Activated B cell treated with CpG ODN at 0.5 μM for 24 hours (primary cell): ENCODE measurements around the gene LGALS1. TPM values are rescaled to one million over a fixed set of nuclear protein-coding genes. Genes with fewer than 3 reads are reported as not detected.

ENCODE experiments used
- ATAC-seq: fragments of 200-7000 bp; cut with Tn5 transposase; one replicate; pipeline ENCODE4 v1.10.0; 2021; ENCODE audit warnings: low read depth, mild to moderate bottlenecking, moderate library complexity
- CTCF ChIA-PET: fragments of 350-600 bp; sonication (Branson Sonifier 250); formaldehyde crosslinking; loops from one replicate; lab custom pipeline; 2021; ENCODE audit warnings: antibody characterized with exemption; lab: Charles Lee
- POLR2A ChIA-PET: fragments of 350-600 bp; sonication (Branson Sonifier 250); formaldehyde crosslinking; loops from one replicate; lab custom pipeline; 2021; ENCODE audit warnings: antibody characterized with exemption; lab: Charles Lee
- DNase-seq: peaks from one replicate; pipeline ENCODE4 v3.0.0; 2022
- H3K27ac Mint-ChIP-seq: one replicate; pipeline ENCODE4 v1.8.0; 2020; ENCODE audit warnings: mixed read lengths
- H3K27me3 Mint-ChIP-seq: one replicate; pipeline ENCODE4 v1.8.0; 2021; ENCODE audit warnings: mixed read lengths
- H3K36me3 Mint-ChIP-seq: one replicate; pipeline ENCODE4 v1.8.0; 2021; ENCODE audit warnings: low read depth, mixed read lengths
- H3K4me1 Mint-ChIP-seq: one replicate; pipeline ENCODE4 v1.8.0; 2021; ENCODE audit warnings: mixed read lengths
- H3K4me3 Mint-ChIP-seq: one replicate; pipeline ENCODE4 v1.8.0; 2020; ENCODE audit warnings: mild to moderate bottlenecking, mixed read lengths
- H3K9me3 Mint-ChIP-seq: one replicate; pipeline ENCODE4 v1.8.0; 2020; ENCODE audit warnings: mixed read lengths
- intact Hi-C: fragments of 100-400 bp; cut with micrococcal nuclease; formaldehyde crosslinking; loops from one replicate; pipeline ENCODE4 v1.15.1; 2024
- total RNA-seq: library from RNA; stranded (reverse); gene quantifications from 2 replicates; pipeline ENCODE4 v1.2.3, GENCODE V29; 2022
- TF ChIP-seq, protein P1 (sequence below): fragments of 200-600 bp; IDR thresholded peaks from one replicate; pipeline ENCODE4 v1.8.0; 2022; ENCODE audit warnings: antibody characterized with exemption, mild to moderate bottlenecking

LGALS1 gene
- total RNA-seq, 1 donor from 2014 or later: 230 TPM

DNA sequence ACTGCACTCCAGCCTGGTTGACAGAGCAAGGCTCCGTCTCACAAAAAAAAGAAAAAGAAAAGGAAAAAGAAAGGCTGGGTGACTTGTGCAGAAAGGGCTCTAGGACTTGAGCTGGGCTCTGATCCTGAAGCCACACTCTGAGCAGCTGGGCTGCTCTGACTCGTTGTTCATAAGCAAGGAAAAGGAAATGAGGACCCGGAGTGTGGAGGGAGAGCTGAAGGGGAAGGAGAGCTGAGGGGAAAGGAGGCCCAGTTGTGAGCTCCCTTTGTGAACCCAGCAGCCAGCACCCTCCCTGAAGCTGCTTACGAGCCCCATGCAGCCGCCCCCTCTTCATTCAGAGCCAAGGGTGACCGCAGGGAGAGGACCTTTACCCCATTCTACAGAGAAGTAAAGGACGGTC is 48.3 kb upstream of the LGALS1 start:
- peak overlapping the region; percentile 86 for H3K27ac Mint-ChIP-seq
- H3K4me1 Mint-ChIP-seq: peaks cover 66% of the 10 kb centered on the region
- peaks cover 46% of the 10 kb centered on the region for H3K36me3 Mint-ChIP-seq
- DNase-seq: no peak
- intact Hi-C loops: loop anchor here (1.0 kb wide), 1 partner anchor 11 kb away; no protein-coding TSS in a partner anchor
- ChIA-PET CTCF (interaction anchor here (0.8 to 6.9 kb wide), 7 partner anchors 9 to 65 kb away, joined by 3 to 90 read pairs (median 5); partner anchors contain the start of genes GGA1, PDXP and SH3BP1), POLR2A (interaction anchor here (0.6 to 7.5 kb wide), 10 partner anchors 9 to 71 kb away, joined by 3 to 78 read pairs (median 18); partner anchors contain the start of genes GGA1, LGALS1, NOL12 and PDXP)
- TF ChIP-seq, protein P1, sequence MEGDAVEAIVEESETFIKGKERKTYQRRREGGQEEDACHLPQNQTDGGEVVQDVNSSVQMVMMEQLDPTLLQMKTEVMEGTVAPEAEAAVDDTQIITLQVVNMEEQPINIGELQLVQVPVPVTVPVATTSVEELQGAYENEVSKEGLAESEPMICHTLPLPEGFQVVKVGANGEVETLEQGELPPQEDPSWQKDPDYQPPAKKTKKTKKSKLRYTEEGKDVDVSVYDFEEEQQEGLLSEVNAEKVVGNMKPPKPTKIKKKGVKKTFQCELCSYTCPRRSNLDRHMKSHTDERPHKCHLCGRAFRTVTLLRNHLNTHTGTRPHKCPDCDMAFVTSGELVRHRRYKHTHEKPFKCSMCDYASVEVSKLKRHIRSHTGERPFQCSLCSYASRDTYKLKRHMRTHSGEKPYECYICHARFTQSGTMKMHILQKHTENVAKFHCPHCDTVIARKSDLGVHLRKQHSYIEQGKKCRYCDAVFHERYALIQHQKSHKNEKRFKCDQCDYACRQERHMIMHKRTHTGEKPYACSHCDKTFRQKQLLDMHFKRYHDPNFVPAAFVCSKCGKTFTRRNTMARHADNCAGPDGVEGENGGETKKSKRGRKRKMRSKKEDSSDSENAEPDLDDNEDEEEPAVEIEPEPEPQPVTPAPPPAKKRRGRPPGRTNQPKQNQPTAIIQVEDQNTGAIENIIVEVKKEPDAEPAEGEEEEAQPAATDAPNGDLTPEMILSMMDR: no peak
- ATAC-seq: peak; percentile 2
- H3K9me3 Mint-ChIP-seq: no peaks in the 10 kb centered on the region
- no peaks in the 10 kb centered on the region for H3K27me3 Mint-ChIP-seq
- peak overlapping the region; percentile 11 for H3K4me3 Mint-ChIP-seq

DNA sequence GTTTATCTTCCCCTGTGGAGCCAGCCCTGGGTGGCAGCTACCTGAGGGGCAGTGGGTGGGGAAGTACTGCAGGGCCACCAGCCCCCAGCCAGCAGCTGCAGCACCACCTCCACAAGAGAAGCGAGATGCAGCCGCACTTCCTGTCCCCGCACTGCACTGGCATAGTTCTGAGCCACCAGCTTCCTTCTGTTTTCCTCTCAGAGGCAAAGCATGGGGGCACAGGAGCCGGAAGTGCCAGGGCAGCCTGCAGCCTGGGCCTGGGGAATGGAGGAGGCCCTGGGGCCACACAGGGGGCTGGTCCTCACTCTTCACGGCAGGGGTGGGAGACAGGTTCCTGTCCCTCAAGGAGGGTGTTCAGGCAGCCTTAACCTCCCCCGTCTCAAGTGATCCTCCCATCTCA is 47.9 kb upstream of the LGALS1 start:
- Mint-ChIP-seq H3K27ac (peak overlapping the region; percentile 86), H3K4me3 (peak overlapping the region; percentile 11), H3K4me1 (peaks cover 70% of the 10 kb centered on the region), H3K36me3 (peaks cover 45% of the 10 kb centered on the region), H3K9me3 (no peaks in the 10 kb centered on the region), H3K27me3 (no peaks in the 10 kb centered on the region)
- ATAC-seq: peak; percentile 56
- intact Hi-C loops: loop anchor here (1.0 kb wide), 1 partner anchor 11 kb away; no protein-coding TSS in a partner anchor
- DNase-seq: no peak
- TF ChIP-seq, protein P1: no peak
- CTCF ChIA-PET: interaction anchor here (0.8 to 6.9 kb wide), 7 partner anchors 10 to 66 kb away, joined by 3 to 90 read pairs (median 5); partner anchors contain the start of genes GGA1, PDXP and SH3BP1
- POLR2A ChIA-PET: interaction anchor here (0.6 to 7.5 kb wide), 10 partner anchors 9 to 58 kb away, joined by 3 to 78 read pairs (median 18); partner anchors contain the start of genes GGA1, LGALS1, NOL12 and PDXP

DNA sequence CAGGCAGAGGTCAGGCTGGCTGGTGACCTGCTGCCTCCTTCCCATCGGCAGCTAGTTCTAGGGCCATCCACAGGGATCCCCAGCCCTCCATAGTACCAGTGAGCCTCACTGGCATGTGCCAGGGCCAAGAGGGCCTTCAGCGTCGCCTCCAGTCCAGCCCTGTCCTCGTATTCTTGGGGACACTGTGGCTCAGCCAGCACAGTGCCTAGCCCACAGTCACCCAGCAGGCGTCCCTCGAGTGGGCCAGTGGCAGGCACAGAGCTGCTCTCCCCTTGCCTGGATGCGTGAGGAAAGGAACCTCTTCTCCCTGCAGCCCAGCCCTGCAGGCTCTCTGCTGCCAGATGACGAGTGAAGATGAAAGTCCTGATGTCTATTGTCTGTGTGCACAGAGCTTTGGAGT is 46.6 kb upstream of the LGALS1 start:
- CTCF ChIA-PET: interaction anchor here (1.1 to 6.9 kb wide), 3 partner anchors 14 to 304 kb away, joined by 3 to 90 read pairs (median 49); partner anchors contain the start of gene SH3BP1
- TF ChIP-seq, protein P1: no peak
- ATAC-seq (no peak), DNase-seq (no peak)
- H3K27ac Mint-ChIP-seq: peak overlapping the region; percentile 86
- POLR2A ChIA-PET: interaction anchor here (1.7 to 7.5 kb wide), 4 partner anchors 12 to 52 kb away, joined by 6 to 78 read pairs (median 48); partner anchors contain the start of genes GGA1, LGALS1 and SH3BP1
- H3K9me3 Mint-ChIP-seq: no peaks in the 10 kb centered on the region
- H3K4me3 Mint-ChIP-seq: no peak overlapping the region
- peaks cover 70% of the 10 kb centered on the region for H3K4me1 Mint-ChIP-seq
- H3K36me3 Mint-ChIP-seq: peaks cover 42% of the 10 kb centered on the region
- H3K27me3 Mint-ChIP-seq: no peaks in the 10 kb centered on the region
- intact Hi-C loops: no loop called here

DNA sequence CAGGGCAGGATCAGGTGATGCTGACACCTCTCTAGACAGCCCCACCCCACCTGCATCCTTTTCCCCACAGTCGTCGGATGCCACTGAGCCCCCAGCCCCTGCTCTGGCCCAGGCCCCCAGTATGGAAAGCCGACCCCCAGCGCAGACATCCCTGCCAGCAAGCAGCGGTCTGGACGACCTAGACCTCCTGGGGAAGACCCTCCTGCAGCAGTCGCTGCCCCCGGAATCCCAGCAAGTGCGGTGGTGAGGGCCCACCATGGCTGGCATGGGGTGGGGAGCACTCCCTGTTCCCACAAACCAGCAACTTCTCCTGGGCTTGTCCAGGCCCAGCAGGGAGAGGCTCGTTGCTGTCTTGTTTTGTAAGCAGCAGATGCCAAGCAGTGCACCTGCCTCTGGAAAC is 45.5 kb upstream of the LGALS1 start:
- H3K9me3 Mint-ChIP-seq: no peaks in the 10 kb centered on the region
- peaks cover 40% of the 10 kb centered on the region for H3K36me3 Mint-ChIP-seq
- CTCF ChIA-PET: interaction anchor here (5.2 to 6.9 kb wide), 3 partner anchors 13 to 52 kb away, joined by 30 to 90 read pairs (median 49); partner anchors contain the start of gene SH3BP1
- peaks cover 72% of the 10 kb centered on the region for H3K4me1 Mint-ChIP-seq
- POLR2A ChIA-PET: interaction anchor here (1.0 to 5.5 kb wide), 4 partner anchors 13 to 54 kb away, joined by 3 to 104 read pairs (median 5); partner anchors contain the start of gene GGA1
- ATAC-seq (no peak), DNase-seq (no peak)
- H3K4me3 Mint-ChIP-seq: no peak overlapping the region
- TF ChIP-seq, protein P1: no peak
- no peak overlapping the region for H3K27ac Mint-ChIP-seq
- intact Hi-C loops: loop anchor here (10.0 kb wide), 1 partner anchor 215 kb away; the partner anchor contains the start of genes ANKRD54 and EIF3L
- H3K27me3 Mint-ChIP-seq: no peaks in the 10 kb centered on the region
